SK-MEL-5 (cell line): ENCODE measurements around the gene SV2C. TPM values are rescaled to one million over a fixed set of nuclear protein-coding genes. Genes with fewer than 3 reads are reported as not detected.
"Not testable (repeated sequence)": the region's sequence is repeated elsewhere in the genome, so short reads cannot be mapped to it uniquely, and the experiment has no call there.

ENCODE experiments used
- DNase-seq: peaks from one replicate; pipeline ENCODE4 v3.0.0-alpha.2; 2016; ENCODE audit warnings: low read depth, low spot score
- in situ Hi-C: cut with HindIII; loops from 2 replicates; pipeline ENCODE4 v1.10.0; 2016; ENCODE audit warnings: low sequenced_read_pairs, high pct_unique_total_duplicates, low pct_unique_long_range_greater_than_20kb
- total RNA-seq: library from RNA; depleted of rRNA; stranded (reverse); fragments of >200 nt; shearing (Covaris generic); gene quantifications from 2 replicates; pipeline ENCODE4 v1.2.3, GENCODE V29; 2014

Gene SV2C
- total RNA-seq, 1 experiment from 2014 or later = not detected

GRCh38 chr5:76085243-76085579 lies 2.0 kb downstream of the SV2C start:
- in situ Hi-C loops = no loop called here
- DNase-seq = no peak

GRCh38 chr5:76086095-76086494 lies 2.9 kb downstream of the SV2C start:
- no peak for DNase-seq
- in situ Hi-C loops = no loop called here

GRCh38 chr5:76089156-76089555 lies 6.0 kb downstream of the SV2C start:
- in situ Hi-C loops, DNase-seq: not testable (repeated sequence)

GRCh38 chr5:76091351-76091750 lies 8.2 kb downstream of the SV2C start:
- in situ Hi-C loops = no loop called here

GRCh38 chr5:76099286-76099702 lies 16.1 kb downstream of the SV2C start:
- DNase-seq = no peak
- in situ Hi-C loops = no loop called here

More at GRCh38 chr5:76091351-76091750, 8.2 kb downstream of the SV2C start:
- no peak for DNase-seq

GRCh38 chr5:76099756-76100155 lies 16.6 kb downstream of the SV2C start:
- in situ Hi-C loops = no loop called here
- no peak for DNase-seq

- peak; percentile 4 for DNase-seq
- in situ Hi-C loops = no loop called here
Observed at GRCh38 chr5:76104027-76104426, 20.8 kb downstream of the SV2C start.

GRCh38 chr5:76106149-76106548 lies 23.0 kb downstream of the SV2C start:
- DNase-seq = no peak
- in situ Hi-C loops = no loop called here

- in situ Hi-C loops = no loop called here
- DNase-seq = no peak
Observed at GRCh38 chr5:76111477-76112174, 28.4 kb downstream of the SV2C start.

- in situ Hi-C loops = no loop called here
- DNase-seq = no peak
Observed at GRCh38 chr5:76113103-76113502, 29.9 kb downstream of the SV2C start.

- DNase-seq = no peak
- in situ Hi-C loops = no loop called here
Observed at GRCh38 chr5:76114179-76114851, 31.1 kb downstream of the SV2C start.

GRCh38 chr5:76125346-76125745 lies 42.2 kb downstream of the SV2C start:
- in situ Hi-C loops = no loop called here
- DNase-seq = no peak

GRCh38 chr5:76125888-76126287 lies 42.7 kb downstream of the SV2C start:
- in situ Hi-C loops = no loop called here
- DNase-seq = no peak

- in situ Hi-C loops = no loop called here
- DNase-seq = no peak
Observed at GRCh38 chr5:76134003-76134402, 50.8 kb downstream of the SV2C start.

- in situ Hi-C loops = no loop called here
- no peak for DNase-seq
Observed at GRCh38 chr5:76134646-76135045, 51.5 kb downstream of the SV2C start.

GRCh38 chr5:76137887-76138542 lies 54.8 kb downstream of the SV2C start:
- in situ Hi-C loops = no loop called here
- no peak for DNase-seq

GRCh38 chr5:76143884-76144283 lies 60.7 kb downstream of the SV2C start:
- in situ Hi-C loops = no loop called here

GRCh38 chr5:76144513-76145274 lies 61.5 kb downstream of the SV2C start:
- no peak for DNase-seq
- in situ Hi-C loops = no loop called here

More at GRCh38 chr5:76143884-76144283, 60.7 kb downstream of the SV2C start:
- no peak for DNase-seq
